Vagina (tissue), 2 donors: ENCODE data around the gene GPR101.

ENCODE experiments used
- POLR2A ChIP-seq, 2 donors: fragments of 450-650 bp; IDR thresholded peaks; one replicate each; pipeline ENCODE4 v1.6.1; 2017; ENCODE audit warnings: antibody characterized with exemption in 2 of 2, mild to moderate bottlenecking in 2 of 2, moderate library complexity in 2 of 2
- POLR2AphosphoS5 ChIP-seq, 2 donors: sonication (generic); formaldehyde crosslinking; IDR thresholded peaks; one replicate each; pipeline ENCODE4 v1.9.0; 2017; ENCODE audit warnings: antibody characterized with exemption in 2 of 2, mild to moderate bottlenecking in 2 of 2, low read depth in 1 of 2; ENCODE audit not compliant: insufficient read depth in 1 of 2
- TF ChIP-seq, protein P1 (sequence below), 3 experiments: fragments of 450-650 bp in 2 of 3; fragments of 200-600 bp in 1 of 3; sonication (generic) in 1 of 3; IDR thresholded peaks; one replicate each; pipeline ENCODE4 v1.5.1; 2017 to 2019; ENCODE audit warnings: antibody characterized with exemption in 3 of 3, mild to moderate bottlenecking in 2 of 3, moderate library complexity in 2 of 3

DNA sequence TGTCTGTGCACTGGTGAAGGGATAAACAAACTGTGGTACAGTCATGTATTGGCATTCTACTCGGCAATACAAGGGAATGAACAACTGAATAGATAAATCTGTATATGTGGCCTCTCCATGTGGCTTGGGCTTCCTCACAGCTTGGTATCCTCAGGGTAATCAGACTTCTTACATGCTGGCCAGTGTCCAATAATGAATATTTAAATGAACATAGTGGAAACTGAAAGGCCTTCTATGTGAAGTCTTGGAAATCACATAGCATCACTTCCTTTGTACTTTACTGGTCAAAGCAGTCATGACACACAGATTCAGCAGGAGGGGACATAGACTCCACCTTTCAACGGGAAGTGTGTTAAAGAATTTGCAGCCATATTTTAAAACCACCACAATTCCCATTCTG lies 33.4 kb upstream of the GPR101 start:
- TF ChIP-seq POLR2A (IDR thresholded peaks at IDR 0.05) = no peak
- TF ChIP-seq, protein P1, sequence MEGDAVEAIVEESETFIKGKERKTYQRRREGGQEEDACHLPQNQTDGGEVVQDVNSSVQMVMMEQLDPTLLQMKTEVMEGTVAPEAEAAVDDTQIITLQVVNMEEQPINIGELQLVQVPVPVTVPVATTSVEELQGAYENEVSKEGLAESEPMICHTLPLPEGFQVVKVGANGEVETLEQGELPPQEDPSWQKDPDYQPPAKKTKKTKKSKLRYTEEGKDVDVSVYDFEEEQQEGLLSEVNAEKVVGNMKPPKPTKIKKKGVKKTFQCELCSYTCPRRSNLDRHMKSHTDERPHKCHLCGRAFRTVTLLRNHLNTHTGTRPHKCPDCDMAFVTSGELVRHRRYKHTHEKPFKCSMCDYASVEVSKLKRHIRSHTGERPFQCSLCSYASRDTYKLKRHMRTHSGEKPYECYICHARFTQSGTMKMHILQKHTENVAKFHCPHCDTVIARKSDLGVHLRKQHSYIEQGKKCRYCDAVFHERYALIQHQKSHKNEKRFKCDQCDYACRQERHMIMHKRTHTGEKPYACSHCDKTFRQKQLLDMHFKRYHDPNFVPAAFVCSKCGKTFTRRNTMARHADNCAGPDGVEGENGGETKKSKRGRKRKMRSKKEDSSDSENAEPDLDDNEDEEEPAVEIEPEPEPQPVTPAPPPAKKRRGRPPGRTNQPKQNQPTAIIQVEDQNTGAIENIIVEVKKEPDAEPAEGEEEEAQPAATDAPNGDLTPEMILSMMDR (IDR thresholded peaks at IDR 0.05) = no peak
- no peak for TF ChIP-seq POLR2AphosphoS5 (IDR thresholded peaks at IDR 0.05; ENCODE audit: insufficient read depth in 1 of 2, low read depth in 1 of 2)
